ENCODE results near the gene HDAC8.

Gene HDAC8

GRCh38 chrX:72316408-72317110, 256.1 kb downstream of the HDAC8 start:
- no peak for DNase-seq (ENCODE audit: low read depth in 3 of 3)

- no peak for DNase-seq (ENCODE audit: low read depth in 3 of 3)
These were observed 257.8 kb downstream of the HDAC8 start for GRCh38 chrX:72314881-72315280.

GRCh38 chrX:72313707-72314641, 258.7 kb downstream of the HDAC8 start:
- DNase-seq (ENCODE audit: low read depth in 3 of 3): no peak

GRCh38 chrX:72312311-72312940, 260.2 kb downstream of the HDAC8 start:
- DNase-seq (ENCODE audit: low read depth in 3 of 3): no peak

- DNase-seq (ENCODE audit: low read depth in 3 of 3): no peak
These were observed 263.2 kb downstream of the HDAC8 start for GRCh38 chrX:72309297-72310071.

GRCh38 chrX:72308566-72309296, 263.9 kb downstream of the HDAC8 start:
- no peak for DNase-seq (ENCODE audit: low read depth in 3 of 3)

GRCh38 chrX:72308209-72308565, 264.5 kb downstream of the HDAC8 start:
- DNase-seq (ENCODE audit: low read depth in 3 of 3): no peak

GRCh38 chrX:72307646-72308051, 265.0 kb downstream of the HDAC8 start:
- no peak for DNase-seq (ENCODE audit: low read depth in 3 of 3)

GRCh38 chrX:72306851-72307645, 265.6 kb downstream of the HDAC8 start:
- DNase-seq (ENCODE audit: low read depth in 3 of 3): no peak

- DNase-seq (ENCODE audit: low read depth in 3 of 3): no peak
These were observed 266.4 kb downstream of the HDAC8 start for GRCh38 chrX:72306085-72306801.

GRCh38 chrX:72305286-72306084, 267.2 kb downstream of the HDAC8 start, which contains the start of gene CITED1:
Gene CITED1, minus strand, starts transcription at chrX:72305914. Its CDS starts 3,045 bp downstream, at chrX:72302869.
- DNase-seq (ENCODE audit: low read depth in 3 of 3): no peak

- no peak for DNase-seq (ENCODE audit: low read depth in 3 of 3)
These were observed 267.8 kb downstream of the HDAC8 start for GRCh38 chrX:72304877-72305276.

GRCh38 chrX:72301781-72302180, 270.9 kb downstream of the HDAC8 start:
- no peak for DNase-seq (ENCODE audit: low read depth in 3 of 3)

GRCh38 chrX:72299891-72300630, 272.6 kb downstream of the HDAC8 start:
- no peak for DNase-seq (ENCODE audit: low read depth in 3 of 3)

- no peak for DNase-seq (ENCODE audit: low read depth in 3 of 3)
These were observed 274.5 kb downstream of the HDAC8 start for GRCh38 chrX:72297953-72298730.

GRCh38 chrX:72296991-72297390, 275.7 kb downstream of the HDAC8 start:
- no peak for DNase-seq (ENCODE audit: low read depth in 3 of 3)

GRCh38 chrX:72295745-72296144, 276.9 kb downstream of the HDAC8 start:
- no peak for DNase-seq (ENCODE audit: low read depth in 3 of 3)

All from stimulated activated CD4-positive, alpha-beta T cell treated with anti-CD3 and anti-CD28 coated beads, TNF-alpha, amount 100 ng/mL, for 4 hours (primary cell).